ENCODE data around the gene ZRANB1.

DNA sequence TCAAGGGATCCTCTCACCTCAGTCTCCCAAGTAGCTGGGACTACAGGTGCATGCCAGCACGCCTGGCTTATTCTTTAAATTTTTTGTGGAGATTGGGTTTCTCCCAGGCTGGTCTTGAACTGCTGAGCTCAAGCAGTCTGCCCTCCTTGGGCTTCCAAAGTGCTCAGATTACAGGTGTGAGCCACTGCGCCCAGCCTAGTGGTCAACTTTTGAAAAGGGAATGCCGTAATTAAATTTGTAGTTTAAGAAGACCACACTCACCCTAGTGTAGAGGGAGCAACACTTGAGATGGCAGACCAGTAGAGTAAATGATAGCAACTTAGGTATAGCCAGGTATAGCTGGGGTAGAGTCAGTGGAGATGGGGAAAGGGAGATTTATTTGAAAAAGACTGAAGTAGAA lies 17.6 kb downstream of the ZRANB1 start:
- TF ChIP-seq EZH2phosphoT487 (IDR thresholded peaks at IDR 0.05) (no peak), EZH2 (IDR thresholded peaks at IDR 0.05) (no peak)
- TF ChIP-seq, protein P1, sequence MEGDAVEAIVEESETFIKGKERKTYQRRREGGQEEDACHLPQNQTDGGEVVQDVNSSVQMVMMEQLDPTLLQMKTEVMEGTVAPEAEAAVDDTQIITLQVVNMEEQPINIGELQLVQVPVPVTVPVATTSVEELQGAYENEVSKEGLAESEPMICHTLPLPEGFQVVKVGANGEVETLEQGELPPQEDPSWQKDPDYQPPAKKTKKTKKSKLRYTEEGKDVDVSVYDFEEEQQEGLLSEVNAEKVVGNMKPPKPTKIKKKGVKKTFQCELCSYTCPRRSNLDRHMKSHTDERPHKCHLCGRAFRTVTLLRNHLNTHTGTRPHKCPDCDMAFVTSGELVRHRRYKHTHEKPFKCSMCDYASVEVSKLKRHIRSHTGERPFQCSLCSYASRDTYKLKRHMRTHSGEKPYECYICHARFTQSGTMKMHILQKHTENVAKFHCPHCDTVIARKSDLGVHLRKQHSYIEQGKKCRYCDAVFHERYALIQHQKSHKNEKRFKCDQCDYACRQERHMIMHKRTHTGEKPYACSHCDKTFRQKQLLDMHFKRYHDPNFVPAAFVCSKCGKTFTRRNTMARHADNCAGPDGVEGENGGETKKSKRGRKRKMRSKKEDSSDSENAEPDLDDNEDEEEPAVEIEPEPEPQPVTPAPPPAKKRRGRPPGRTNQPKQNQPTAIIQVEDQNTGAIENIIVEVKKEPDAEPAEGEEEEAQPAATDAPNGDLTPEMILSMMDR (IDR thresholded peaks at IDR 0.05) = no peak

Data from neural progenitor cell (in vitro differentiated cells).